HG03378 (cell line): ENCODE measurements around the gene TRAF4.
A peak's percentile ranks its signal among the peaks of the same experiment; 100 is the strongest.
"Not testable (repeated sequence)": the region's sequence is repeated elsewhere in the genome, so short reads cannot be mapped to it uniquely, and the experiment has no call there.

Experiments
- ATAC-seq: cut with Tn5 transposase; IDR thresholded peaks from one replicate; pipeline ENCODE4 v1.9.1; 2021; ENCODE audit warnings: mild to moderate bottlenecking, moderate library complexity; ENCODE audit not compliant: unreplicated experiment

The TRAF4 gene

GRCh38 chr17:28714281-28714680, 29.5 kb upstream of the TRAF4 start:
- ATAC-seq: no peak

- ATAC-seq: no peak
Observed at GRCh38 chr17:28715217-28715616, 28.6 kb upstream of the TRAF4 start.

GRCh38 chr17:28716740-28717577, 26.9 kb upstream of the TRAF4 start:
- ATAC-seq: no peak

GRCh38 chr17:28717578-28718332, 26.1 kb upstream of the TRAF4 start, which contains the start of gene RAB34:
RAB34 (minus strand) TSS chr17:28717868; CDS start chr17:28717266, 602 bp downstream.
- ATAC-seq: no peak

GRCh38 chr17:28718333-28719020, 25.3 kb upstream of the TRAF4 start:
- ATAC-seq: no peak

- no peak for ATAC-seq
Observed at GRCh38 chr17:28719021-28719433, 24.8 kb upstream of the TRAF4 start.

GRCh38 chr17:28720247-28720996, 23.4 kb upstream of the TRAF4 start:
- no peak for ATAC-seq

GRCh38 chr17:28720997-28721329, 22.8 kb upstream of the TRAF4 start:
- not testable (repeated sequence) for ATAC-seq

GRCh38 chr17:28722417-28723158, 21.2 kb upstream of the TRAF4 start:
- ATAC-seq: no peak

GRCh38 chr17:28723159-28723835, 20.5 kb upstream of the TRAF4 start:
- no peak for ATAC-seq

GRCh38 chr17:28723836-28724499, 19.8 kb upstream of the TRAF4 start:
- ATAC-seq: not testable (repeated sequence)

- ATAC-seq: no peak
Observed at GRCh38 chr17:28724500-28725165, 19.2 kb upstream of the TRAF4 start.

GRCh38 chr17:28725166-28725659, 18.6 kb upstream of the TRAF4 start:
- no peak for ATAC-seq

GRCh38 chr17:28725660-28726225, 18.1 kb upstream of the TRAF4 start:
- ATAC-seq: no peak

- no peak for ATAC-seq
Observed at GRCh38 chr17:28726226-28726626, 17.6 kb upstream of the TRAF4 start, which contains the start of gene TLCD1. TLCD1 (minus strand) TSS chr17:28726233; CDS start chr17:28726097, 136 bp downstream.

- peak; percentile 36 for ATAC-seq
Observed at GRCh38 chr17:28726627-28727491, 17.0 kb upstream of the TRAF4 start.
